ENCODE data around the gene IRX2. TPM values are rescaled to one million over a fixed set of nuclear protein-coding genes. Genes with fewer than 3 reads are reported as not detected.

Gene IRX2
- total and polyA plus RNA-seq, 2 donors (not counting 3 experiments of a cell fraction or from before 2014, with no cell fraction given) = not detected

GRCh38 chr5:2742921-2743679 lies 8.4 kb downstream of the IRX2 start:
- Histone ChIP-seq H3K9ac (replicated peaks; ENCODE audit: extremely low read depth, insufficient read depth, low read length) (no peak overlapping the region), H3K36me3 (ENCODE audit: control insufficient read depth in 2 of 2, extremely low read depth in 1 of 2, insufficient read depth in 2 of 2, low read length in 2 of 2) (no peaks in the 10 kb centered on the region), H3K4me3 (replicated peaks in 1 of 3; ENCODE audit: insufficient read depth in 1 of 3, low read depth in 1 of 3, low read length in 3 of 3) (no peak overlapping the region), H4K20me1 (replicated peaks; ENCODE audit: control insufficient read depth, extremely low read depth, insufficient read depth, low read length) (no peaks in the 10 kb centered on the region), H3K27me3 (ENCODE audit: control insufficient read depth in 2 of 2, insufficient read depth in 2 of 2, low read length in 2 of 2) (peaks cover 40 to 79% of the 10 kb centered on the region in 2 experiments), H3K9me1 (replicated peaks; ENCODE audit: control insufficient read depth, extremely low read depth, insufficient read depth, low read length) (no peaks in the 10 kb centered on the region), H3K9me3 (replicated peaks; ENCODE audit: control insufficient read depth, insufficient read depth, low read length) (no peaks in the 10 kb centered on the region), H3K27ac (ENCODE audit: insufficient read depth, low read depth, low read length) (no peak overlapping the region), H3K4me2 (ENCODE audit: insufficient read depth, low read length) (no peak overlapping the region), H3K79me2 (ENCODE audit: control insufficient read depth, insufficient read depth, low read length) (no peaks in the 10 kb centered on the region), H2AFZ (ENCODE audit: low read depth, low read length) (no peak overlapping the region), H3K4me1 (ENCODE audit: control insufficient read depth, extremely low read depth, insufficient read depth, low read length) (no peaks in the 10 kb centered on the region)
- no peak for DNase-seq (ENCODE audit: low read depth, low spot score)
- TF ChIP-seq JUN (IDR thresholded peaks at IDR 0.05; ENCODE audit: borderline replicate concordance, insufficient read depth, insufficient read length, low read depth) (no peak), MYC (IDR thresholded peaks at IDR 0.05; ENCODE audit: low read depth, low read length) (no peak), MAX (IDR thresholded peaks at IDR 0.05; ENCODE audit: insufficient read depth, insufficient read length) (no peak), EZH2 (IDR thresholded peaks at IDR 0.05; ENCODE audit: borderline replicate concordance, low read depth, low read length, severe bottlenecking) (peak; percentile 52), POLR2AphosphoS5 (IDR thresholded peaks at IDR 0.05; ENCODE audit: insufficient read depth, low read depth, low read length) (no peak), CTCF (IDR thresholded peaks at IDR 0.05; ENCODE audit: extremely low read depth in 1 of 2, insufficient read depth in 1 of 2, low read depth in 1 of 2, low read length in 2 of 2) (no peak), GATA2 (IDR thresholded peaks at IDR 0.05; ENCODE audit: insufficient read depth, insufficient read length, low read depth, low read length) (no peak)
- POLR2A ChIA-PET = no interaction called here
- intact Hi-C loops (cut with micrococcal nuclease) (loop anchor here (10.0 kb wide), 1 partner anchor 852 kb away; the partner anchor contains the start of gene IRX1), dilution Hi-C loops (cut with MboI; ENCODE audit: extremely low pct_ligation_motif_present, low sequenced_read_pairs) (no loop called here)
- BruUV-seq (replicated peaks) = no TSS peak
- no peak for FAIRE-seq
- CTCF ChIA-PET = no interaction called here
